ENCODE measurements around the gene CTIF.

- TF ChIP-seq POLR2AphosphoS5 (IDR thresholded peaks at IDR 0.05; ENCODE audit: borderline replicate concordance, low read depth, low read length) (no peak), EZH2 (IDR thresholded peaks at IDR 0.05) (no peak), FOXP2 (optimal IDR thresholded peaks at IDR 0.05; ENCODE audit: control extremely low read depth, extremely low read length, insufficient read depth) (no peak)
These were observed 82.4 kb downstream of the CTIF start for GRCh38 chr18:48621240-48621639.
